ENCODE data around the gene C20orf144. TPM values are rescaled to one million over a fixed set of nuclear protein-coding genes. Genes with fewer than 3 reads are reported as not detected.

Gene C20orf144
- total RNA-seq, 4 donors from 2014 or later, result not detected

DNA sequence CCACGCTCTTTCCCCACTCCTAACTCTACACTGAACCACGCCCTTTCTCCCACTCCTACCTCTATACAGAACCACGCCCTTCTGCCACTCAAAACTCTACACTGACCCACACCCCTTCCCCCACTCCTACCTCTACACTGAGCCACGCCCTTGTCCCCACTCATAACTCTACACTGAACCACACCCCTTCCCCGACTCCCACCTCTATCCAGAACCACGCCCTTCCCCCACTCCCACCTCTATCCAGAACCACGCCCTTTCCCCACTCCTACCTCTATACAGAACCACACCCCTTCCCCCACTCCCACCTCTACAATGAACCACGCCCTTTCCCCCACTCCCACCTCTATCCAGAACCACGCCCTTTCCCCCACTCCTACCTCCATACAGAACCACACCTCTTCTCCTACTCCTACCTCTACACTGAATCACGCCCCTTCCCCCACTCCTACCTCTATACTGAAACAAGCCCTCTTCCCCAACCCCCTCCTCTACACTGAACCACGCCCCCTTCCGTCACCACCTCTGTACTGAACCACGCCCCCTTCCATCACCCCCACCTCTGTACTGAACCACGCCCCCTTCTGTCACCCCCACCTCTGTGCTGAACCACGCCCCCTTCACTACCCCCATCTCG is 47.9 kb downstream of the C20orf144 start:
- Histone ChIP-seq H3K9me3 (no peaks in the 10 kb centered on the region), H3K4me1 (no peaks in the 10 kb centered on the region), H3K27me3 (no peaks in the 10 kb centered on the region), H3K27ac (no peak overlapping the region), H3K4me3 (no peak overlapping the region), H3K36me3 (peaks cover 0 to 94% (median 0%) of the 10 kb centered on the region in 3 donors)
- WGBS, 2 donors, result 80 to 85% methylated on average over 16 of the region's 16 CpGs
- no peak for DNase-seq (ENCODE audit: low spot score in 2 of 2)
- TF ChIP-seq POLR2A (IDR thresholded peaks at IDR 0.05), result no peak
- TF ChIP-seq EP300 (IDR thresholded peaks at IDR 0.05), result no peak
- TF ChIP-seq, protein P1, sequence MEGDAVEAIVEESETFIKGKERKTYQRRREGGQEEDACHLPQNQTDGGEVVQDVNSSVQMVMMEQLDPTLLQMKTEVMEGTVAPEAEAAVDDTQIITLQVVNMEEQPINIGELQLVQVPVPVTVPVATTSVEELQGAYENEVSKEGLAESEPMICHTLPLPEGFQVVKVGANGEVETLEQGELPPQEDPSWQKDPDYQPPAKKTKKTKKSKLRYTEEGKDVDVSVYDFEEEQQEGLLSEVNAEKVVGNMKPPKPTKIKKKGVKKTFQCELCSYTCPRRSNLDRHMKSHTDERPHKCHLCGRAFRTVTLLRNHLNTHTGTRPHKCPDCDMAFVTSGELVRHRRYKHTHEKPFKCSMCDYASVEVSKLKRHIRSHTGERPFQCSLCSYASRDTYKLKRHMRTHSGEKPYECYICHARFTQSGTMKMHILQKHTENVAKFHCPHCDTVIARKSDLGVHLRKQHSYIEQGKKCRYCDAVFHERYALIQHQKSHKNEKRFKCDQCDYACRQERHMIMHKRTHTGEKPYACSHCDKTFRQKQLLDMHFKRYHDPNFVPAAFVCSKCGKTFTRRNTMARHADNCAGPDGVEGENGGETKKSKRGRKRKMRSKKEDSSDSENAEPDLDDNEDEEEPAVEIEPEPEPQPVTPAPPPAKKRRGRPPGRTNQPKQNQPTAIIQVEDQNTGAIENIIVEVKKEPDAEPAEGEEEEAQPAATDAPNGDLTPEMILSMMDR (IDR thresholded peaks at IDR 0.05), result no peak

DNA sequence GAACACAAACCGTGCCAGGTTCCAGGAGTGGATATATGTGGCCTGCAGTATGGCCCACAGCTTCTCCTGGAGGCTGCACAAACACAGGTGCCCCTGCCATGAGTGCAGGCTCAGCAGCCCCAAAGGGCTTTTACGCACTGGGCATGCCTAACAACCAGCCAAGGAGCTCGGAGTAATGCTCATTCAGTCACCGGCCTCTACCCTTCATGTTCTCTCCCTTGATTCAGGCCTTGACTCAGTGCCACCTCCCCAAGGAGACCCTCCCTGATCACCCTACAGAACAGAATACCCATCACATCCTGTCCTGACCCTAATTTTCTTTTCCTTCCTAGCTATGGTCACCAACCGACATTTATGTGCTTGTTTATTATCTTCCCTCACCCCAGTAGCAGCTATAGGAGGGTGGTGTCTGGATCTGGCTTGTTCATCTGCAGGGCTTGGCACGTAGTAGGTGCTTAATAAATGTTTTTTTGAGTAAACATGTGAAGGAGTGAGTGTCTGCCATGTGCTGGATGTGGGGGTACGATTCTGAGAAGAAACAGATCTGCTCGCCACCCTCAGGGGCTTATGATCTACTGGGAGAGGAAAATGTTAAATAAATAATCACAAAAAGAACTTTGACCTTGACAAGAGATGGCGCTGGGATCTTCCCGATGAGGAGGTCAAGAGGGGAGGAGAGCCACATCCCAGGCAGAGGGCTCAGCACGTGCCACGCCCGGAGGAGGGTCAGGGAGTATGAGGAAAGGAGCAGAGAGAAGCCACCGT is 48.7 kb downstream of the C20orf144 start:
- H3K4me1 ChIP-seq, result no peaks in the 10 kb centered on the region
- TF ChIP-seq, protein P1 (IDR thresholded peaks at IDR 0.05), result no peak
- H3K36me3 ChIP-seq, result peaks cover 0 to 91% (median 0%) of the 10 kb centered on the region in 3 donors
- H3K9me3 ChIP-seq, result no peaks in the 10 kb centered on the region
- WGBS, 2 donors, result 67 to 71% methylated on average over 14 of the region's 14 CpGs
- no peaks in the 10 kb centered on the region for H3K27me3 ChIP-seq
- H3K27ac ChIP-seq, result no peak overlapping the region
- no peak overlapping the region for H3K4me3 ChIP-seq
- DNase-seq (ENCODE audit: low spot score in 2 of 2), result no peak

DNA sequence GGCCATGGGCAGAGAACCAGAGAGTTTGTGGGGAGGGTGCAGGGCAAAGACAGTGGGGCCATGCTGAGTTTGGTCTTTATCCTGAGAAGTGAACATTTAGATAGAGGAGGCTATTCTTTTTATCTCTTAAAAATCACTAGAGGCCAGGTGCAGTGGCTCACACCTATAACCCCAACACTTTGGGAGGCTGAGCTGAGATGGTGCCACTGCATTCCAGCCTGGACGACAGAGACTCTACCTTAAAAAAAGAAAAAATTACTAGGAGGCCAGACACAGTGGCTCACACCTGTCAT is 49.3 kb downstream of the C20orf144 start:
- no peak for TF ChIP-seq POLR2A (IDR thresholded peaks at IDR 0.05)
- TF ChIP-seq, protein P1 (IDR thresholded peaks at IDR 0.05), result no peak
- TF ChIP-seq EP300 (IDR thresholded peaks at IDR 0.05), result no peak
- H3K27me3 ChIP-seq, result no peaks in the 10 kb centered on the region
- no peak for DNase-seq (ENCODE audit: low spot score in 2 of 2)
- no peaks in the 10 kb centered on the region for H3K9me3 ChIP-seq
- H3K4me3 ChIP-seq, result no peak overlapping the region
- WGBS, 2 donors, result 63% methylated on average over 1 of the region's 1 CpG; no CpG with 5 or more reads in 1 of the 2 donors
- H3K36me3 ChIP-seq, result peaks cover 0 to 85% (median 0%) of the 10 kb centered on the region in 3 donors
- no peaks in the 10 kb centered on the region for H3K4me1 ChIP-seq
- no peak overlapping the region for H3K27ac ChIP-seq

Other genes starting within 250 kb of the C20orf144 start
- gene SNTA1, start 218.6 kb upstream of the C20orf144 start, total RNA-seq, result 100 to 1,000 TPM in 2 of 4 donors, 10 to 100 TPM in 2; 44.1 to 120 (median 95.6) TPM
- gene CBFA2T2, start 172.2 kb upstream of the C20orf144 start, total RNA-seq, result 10 to 100 TPM; 16.7 to 22.5 (median 19.1) TPM
- gene ACTL10, start 4.6 kb downstream of the C20orf144 start, total RNA-seq, result 1 to 10 TPM; 1.1 to 4.3 (median 3.8) TPM
- 100 to 1,000 TPM in 1 of 4 donors, 10 to 100 TPM in 3; 80.8 to 103 (median 91.5) TPM for gene NECAB3, start 12.1 kb downstream of the C20orf144 start, total RNA-seq
- gene E2F1, start 24.1 kb downstream of the C20orf144 start, total RNA-seq, result 1 to 10 TPM; 1.3 to 4.2 (median 1.8) TPM
- gene PXMP4, start 58.0 kb downstream of the C20orf144 start, total RNA-seq, result 1 to 10 TPM; 5.1 to 9.6 (median 8.6) TPM
- 1 to 10 TPM; 1.7 to 4.8 (median 2.1) TPM for gene ZNF341, start 69.7 kb downstream of the C20orf144 start, total RNA-seq
- 10 to 100 TPM; 72.0 to 93.1 (median 78.9) TPM for gene CHMP4B, start 149.0 kb downstream of the C20orf144 start, total RNA-seq